ENCODE results near the gene HSPG2. TPM values are rescaled to one million over a fixed set of nuclear protein-coding genes. Genes with fewer than 3 reads are reported as not detected.
"Not testable (repeated sequence)": the region's sequence is repeated elsewhere in the genome, so short reads cannot be mapped to it uniquely, and the experiment has no call there.

Gene HSPG2
- total RNA-seq, 1 experiment from 2014 or later = 14.7 TPM

DNA sequence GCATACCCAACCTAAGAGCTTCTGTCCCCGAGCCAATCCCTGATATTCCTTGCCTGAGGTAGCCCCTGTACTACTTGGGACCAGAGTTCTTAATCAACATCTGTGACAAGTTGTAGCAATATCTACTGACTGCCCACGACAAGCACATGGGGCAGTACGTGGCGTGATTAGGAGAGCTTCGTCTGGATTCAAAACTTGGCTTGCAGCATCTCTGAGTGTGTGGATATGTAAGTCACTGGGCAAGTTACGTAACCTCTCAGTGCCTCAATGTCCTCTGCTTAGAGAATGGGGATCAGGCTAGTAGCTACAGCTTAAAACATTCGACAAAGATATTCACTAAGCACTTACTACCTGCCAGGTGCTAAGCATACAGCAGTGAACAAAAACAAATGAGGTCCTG lies 5.0 kb downstream of the HSPG2 start:
- DNase-seq (ENCODE audit: low read depth) = no peak

DNA sequence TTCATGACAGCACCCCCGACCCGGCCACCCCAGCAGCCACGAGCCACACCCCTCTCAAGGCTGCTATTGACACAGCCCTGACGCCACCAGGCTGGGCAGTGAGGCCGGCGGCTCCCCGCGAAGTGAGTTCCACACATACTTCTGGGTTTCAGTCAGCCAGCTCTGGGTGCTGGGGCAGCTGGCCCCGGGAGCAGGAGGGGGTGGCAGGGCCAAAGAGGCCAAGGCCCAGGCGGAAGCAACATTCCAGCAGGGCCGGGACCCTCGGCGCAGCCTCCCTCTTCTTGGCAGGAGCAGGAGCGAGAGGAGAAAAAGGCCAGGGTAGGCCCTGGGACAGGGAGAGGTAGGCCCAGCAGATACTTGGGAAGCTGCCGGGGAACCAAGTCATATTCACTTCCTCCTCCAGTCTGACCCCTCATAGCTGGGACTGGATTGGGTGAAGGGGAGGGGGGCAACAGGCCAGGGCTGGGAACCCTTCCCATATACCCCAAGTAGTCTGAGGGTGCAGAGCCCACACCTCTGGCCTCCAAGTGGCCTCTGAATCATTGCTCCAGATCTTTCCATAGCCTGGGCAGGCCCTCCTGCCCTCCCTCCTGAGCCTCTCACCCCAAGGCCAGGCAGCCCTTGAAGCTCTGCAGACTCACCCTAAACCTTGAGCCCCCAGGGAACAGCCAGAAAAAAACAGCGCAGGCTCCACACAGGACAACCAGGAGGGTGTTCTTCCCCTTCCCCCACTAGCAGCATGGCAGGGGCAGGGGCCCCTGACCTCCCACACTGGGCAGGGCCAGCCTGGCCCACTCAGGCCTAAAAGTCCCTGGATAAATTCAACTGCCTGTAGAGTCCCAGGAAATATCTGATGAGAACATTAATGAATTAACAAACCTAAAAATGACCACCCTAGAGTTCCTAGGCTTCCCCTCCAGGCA lies 5.7 kb downstream of the HSPG2 start:
- DNase-seq (ENCODE audit: low read depth) = peak; percentile 86

DNA sequence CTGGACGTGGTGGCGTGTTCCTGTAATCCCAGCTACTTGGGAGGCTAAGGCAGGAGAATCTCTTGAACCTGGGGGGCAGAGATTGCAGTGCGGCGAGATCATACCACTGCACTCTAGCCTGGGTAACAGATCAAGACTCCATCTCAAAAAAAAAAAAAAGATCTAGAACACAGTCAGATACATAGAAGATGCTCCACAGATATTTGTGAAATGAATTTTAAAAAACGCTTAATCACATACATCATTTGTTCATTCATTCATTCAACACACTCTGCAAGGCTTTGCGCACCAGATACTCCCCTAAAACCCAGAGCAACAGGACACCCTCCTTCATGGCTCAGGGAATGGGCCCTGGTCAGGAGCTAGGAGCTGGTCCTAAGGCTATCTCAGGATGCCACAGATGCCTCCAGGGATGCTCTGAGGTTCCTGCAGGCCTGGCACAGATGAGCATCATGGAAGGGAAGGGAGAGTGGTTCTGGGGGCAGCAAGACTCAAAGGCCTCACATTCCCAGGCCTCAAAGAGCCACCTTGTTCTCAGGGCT lies 6.4 kb downstream of the HSPG2 start:
- DNase-seq (ENCODE audit: low read depth) = no peak

DNA sequence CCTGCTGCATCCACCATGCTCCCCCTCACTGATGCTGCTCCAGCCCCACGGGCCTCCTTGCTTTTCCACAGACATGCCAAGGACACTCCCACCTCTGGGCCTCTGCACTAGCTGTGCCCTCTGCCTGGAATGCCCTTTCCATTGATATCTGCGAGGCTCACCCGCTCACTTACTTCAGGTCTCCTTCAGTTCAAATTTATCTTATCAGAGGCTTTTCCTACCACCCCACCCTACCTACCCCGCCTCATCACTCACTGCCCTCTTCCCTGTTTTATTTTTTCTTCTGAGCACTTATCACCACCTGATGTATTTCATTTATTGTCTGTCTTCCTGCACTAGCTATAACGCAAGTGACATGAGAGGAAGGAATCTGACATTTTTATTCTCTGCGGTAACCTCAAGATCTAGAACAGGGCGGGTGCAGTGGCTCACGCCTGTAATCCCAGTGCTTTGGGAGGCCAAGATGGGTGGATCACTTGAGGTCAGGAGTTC lies 7.0 kb downstream of the HSPG2 start:
- no peak for DNase-seq (ENCODE audit: low read depth)

DNA sequence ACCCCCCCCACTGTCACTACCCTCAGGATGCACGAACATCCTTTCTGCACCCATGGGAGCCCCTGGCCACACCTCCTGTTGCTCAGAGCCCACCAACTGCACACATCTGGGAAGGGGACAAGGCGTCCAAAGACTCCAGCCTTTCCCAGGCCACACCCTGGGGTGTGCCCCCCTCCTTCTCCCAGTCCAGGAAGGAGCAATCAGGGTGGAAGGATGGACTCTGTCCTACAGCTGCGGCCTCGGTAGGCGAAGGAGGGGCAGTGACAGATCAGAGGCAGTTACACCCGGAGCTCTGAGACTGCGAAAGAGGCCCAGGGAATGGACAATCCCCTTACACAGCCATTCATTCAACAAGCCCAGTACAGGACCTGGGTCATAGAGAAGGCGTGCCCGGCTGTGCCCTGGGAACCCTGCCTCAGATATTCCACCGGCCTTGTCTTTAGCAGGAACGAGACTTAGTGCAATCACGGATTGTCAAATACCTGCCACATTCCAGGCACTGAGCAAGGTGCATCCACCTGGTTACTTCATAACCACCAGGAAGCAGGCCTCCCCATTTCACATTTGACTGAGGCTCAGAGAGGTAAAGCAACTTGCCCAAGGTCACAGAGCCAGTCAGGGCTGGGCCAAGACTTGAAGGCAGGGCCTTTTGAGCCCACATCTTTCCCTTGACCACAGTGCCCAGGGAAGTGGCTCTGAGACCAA lies 9.4 kb downstream of the HSPG2 start:
- DNase-seq (ENCODE audit: low read depth) = no peak

DNA sequence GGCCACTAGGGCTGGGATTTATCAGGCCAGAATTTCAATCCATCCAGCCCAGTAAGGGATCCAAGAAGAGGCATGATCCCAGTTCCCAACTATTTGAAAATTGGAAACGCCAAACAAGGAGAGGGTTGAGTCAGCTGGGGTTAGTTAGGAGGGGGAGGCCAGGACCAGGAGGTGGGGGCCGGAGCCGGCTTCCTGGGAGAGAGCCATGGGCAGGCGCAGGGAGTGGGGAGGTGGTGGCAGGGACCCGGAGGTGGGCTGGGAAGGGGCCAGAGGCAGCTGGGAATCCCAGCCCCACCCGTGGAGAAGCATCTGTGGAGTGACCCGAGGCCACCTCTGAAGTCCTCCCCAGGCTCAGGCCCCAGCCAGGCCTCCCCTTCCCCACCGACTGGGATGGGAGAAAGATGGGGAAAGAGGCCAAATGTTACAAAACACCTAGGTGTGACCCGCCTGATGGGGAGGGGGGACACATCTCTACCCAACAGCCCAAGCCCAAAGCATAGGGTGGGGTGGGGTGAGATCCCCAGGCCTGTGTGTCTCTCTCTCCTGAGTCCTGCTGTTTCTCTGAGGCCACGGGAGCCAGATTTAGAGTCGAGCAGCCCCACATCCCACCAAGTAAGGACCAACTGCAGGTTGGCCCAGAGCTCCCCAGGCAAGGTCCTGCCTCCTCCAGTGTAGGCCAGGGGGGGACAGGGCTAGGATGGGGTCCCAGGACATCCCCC lies 10.1 kb downstream of the HSPG2 start:
- DNase-seq (ENCODE audit: low read depth) = no peak

DNA sequence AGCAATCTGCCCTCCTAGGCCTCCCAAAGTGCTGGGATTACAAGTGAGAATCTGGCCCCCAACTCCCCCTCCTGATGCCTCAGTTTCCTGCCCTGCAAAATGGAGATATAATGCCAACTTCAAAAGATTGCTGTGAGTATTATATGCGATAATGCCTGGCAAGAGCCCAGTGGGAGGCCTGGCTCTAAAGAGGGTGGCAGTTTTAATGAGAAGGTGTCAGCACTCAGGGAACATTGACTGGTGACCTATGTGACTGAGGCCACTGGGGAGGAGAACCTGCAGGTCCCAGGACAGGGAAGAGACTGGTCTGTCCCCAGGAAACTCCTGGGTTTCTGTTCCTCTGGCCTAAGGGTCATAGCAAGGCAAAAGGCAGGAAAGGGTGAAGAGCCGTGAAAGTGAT lies 11.0 kb downstream of the HSPG2 start:
- DNase-seq (ENCODE audit: low read depth) = no peak

DNA sequence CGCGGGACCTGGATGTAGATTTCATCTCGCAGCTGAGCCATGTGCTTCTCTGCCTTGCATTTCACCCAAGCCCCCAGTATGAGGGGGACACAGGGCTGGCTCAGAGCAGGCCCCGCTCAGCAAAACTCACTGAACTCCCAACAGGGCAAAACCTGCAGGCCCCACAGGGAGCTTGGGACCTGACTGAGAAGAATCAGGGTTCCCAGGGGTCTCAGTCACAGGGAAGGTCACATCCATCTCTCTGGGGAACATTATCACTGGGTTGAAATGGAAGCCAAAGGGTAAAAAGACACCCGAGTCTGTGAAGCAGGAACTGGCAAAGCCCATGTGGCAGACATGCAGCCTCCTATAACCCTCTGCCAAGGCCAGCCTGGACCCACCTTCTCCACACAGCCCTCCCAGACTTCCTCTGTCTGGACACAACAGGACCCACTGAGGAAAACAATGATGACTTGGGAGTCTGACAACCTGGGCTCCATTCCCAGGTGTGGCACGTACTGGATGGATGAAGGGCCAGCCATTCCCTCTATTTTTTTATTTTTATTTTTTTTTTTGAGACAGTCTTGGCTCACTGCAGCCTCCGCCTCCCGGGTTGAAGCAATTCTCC lies 11.7 kb downstream of the HSPG2 start:
- no peak for DNase-seq (ENCODE audit: low read depth)

DNA sequence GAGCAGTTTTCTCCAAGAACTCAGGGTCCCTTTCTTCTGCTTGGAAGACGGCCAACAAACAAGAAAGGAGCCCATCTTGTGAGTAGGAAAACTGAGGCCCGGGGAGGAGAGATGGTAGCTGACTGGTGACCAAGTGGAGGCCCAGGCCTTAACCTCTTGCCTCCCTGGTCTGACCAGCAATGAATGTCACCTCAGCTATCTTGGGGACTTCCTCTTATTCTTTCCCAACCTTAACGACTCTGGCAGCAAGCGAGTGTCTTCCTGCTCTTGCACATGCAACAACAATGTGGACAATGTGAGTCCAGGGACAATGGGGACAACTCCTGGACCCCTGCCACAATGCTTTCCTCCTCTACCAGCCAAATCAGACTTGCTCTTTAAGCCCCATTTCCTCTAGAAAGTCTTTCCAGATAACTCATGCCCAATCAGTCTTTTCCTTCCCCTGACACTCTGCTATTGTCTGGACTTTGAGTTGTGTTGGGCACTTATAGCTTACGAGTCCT lies 12.6 kb downstream of the HSPG2 start:
- DNase-seq (ENCODE audit: low read depth) = no peak

DNA sequence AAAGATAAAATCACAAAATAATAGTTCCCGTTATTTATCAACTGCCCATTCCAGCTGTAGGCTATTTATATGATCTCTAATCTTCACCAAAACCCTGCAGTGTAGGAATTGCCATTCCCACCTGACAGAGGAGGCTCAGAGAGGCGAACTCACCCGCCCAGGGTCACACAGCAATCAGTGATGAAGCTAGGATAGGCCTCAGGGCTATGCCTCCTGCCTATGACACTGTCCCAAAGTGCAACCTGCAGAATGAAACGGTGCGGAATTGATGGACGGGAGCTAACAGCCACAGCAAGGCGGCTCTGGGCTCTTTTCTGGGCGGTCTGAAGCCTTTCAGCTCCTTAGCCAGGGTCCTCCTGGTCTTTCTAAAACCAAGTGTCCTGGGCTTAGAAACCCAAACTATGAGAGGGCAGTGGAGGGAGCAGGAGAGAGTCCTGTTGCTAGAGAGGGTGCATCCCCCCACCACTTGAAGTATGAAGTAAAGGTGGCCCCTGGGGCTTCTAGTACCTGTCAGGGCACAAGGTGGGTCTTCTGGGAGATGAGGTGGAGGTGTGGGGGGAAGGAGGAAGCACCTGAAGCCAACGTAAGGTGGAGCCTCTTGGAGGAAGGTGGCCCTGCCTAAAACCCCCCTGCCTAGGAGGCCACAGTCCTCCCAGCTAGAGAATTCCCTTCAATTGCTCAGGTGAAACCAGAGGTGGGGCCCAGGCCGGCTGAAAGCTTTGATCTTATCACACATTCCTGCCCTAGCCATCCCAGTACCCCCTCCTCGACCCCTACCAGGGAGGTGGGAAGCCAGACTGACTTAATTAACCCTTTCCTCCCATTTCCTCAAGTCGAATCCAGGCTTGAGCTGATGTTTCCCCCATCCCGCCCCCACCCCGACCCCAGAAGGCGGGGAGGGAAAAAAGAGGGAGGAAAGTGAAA lies 14.8 kb downstream of the HSPG2 start:
- DNase-seq (ENCODE audit: low read depth) = no peak

DNA sequence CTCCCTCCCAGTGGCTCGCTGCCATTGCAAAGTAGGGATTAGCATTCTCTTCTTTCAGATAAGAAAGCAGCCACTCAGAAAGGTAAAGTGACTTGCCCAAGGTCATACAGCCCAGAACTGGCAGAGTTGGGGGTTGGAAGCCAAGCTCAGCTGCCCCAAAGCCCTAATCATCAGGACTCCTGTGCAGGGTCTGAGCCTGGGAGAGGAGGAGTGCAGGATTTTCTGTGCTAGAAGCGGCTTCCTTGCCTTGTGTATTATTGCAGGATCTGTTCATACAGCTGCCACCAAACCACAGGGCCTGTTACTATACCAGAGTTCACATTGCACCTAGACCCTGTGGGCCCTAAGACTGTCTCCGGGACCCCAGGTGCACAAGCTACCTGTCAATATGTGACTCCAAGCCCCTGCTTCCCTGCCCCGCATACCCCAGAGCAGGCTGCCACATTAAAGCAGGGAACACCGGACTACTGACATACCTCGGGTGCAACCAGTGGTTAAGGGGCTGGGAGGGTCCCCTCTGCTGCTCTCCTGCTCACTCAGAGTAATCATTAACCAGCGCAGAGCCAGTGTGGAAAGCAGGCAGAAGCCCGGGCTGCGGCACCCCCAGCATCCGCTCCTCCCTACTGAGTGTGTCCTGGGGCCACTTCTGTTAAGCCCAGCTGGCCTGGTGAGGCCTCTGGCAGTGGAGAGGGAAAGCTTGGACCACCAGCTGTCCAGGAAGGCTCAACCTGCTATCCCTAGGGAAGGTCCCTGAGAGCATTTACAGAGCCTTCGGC lies 15.8 kb downstream of the HSPG2 start:
- no peak for DNase-seq (ENCODE audit: low read depth)

DNA sequence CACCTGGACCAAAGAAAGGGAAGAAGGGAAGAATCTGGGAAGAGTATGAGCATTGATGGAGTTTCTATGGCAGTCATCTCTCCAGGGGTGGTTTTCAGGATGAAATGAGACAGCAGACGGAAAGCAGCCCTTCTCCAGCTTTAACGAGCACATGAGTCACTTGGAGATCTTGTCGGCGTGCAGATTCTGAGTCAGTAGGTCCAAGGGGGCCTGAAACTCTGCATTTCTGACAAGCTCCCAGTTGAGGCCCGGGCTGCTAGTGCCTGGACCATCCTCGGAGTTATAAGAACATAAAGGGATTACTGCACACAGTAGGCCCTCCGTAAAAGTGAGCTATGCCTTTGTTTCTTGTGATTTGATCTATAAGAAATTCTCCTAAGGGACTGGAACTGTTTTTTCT lies 17.6 kb downstream of the HSPG2 start:
- DNase-seq (ENCODE audit: low read depth) = peak; percentile 80

DNA sequence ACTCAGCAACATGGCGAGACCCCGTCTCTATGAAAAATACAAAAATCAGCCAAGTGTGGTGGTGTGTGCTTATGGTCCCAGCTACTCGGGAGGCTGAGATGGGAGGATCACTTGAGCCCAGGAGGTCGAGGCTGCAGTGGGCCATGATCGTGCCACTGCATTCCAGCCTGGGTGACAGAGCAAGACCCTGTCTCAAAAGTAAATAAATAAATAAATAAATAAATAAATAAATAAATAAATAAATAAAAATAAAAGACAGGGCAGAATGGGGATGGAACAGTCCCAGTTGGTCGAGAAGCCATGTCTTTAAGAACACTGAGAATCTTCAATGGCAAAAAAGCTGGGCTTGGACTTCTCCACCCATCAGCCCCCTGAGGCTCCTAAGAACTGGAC lies 19.9 kb downstream of the HSPG2 start:
- not testable (repeated sequence) for DNase-seq (ENCODE audit: low read depth)

DNA sequence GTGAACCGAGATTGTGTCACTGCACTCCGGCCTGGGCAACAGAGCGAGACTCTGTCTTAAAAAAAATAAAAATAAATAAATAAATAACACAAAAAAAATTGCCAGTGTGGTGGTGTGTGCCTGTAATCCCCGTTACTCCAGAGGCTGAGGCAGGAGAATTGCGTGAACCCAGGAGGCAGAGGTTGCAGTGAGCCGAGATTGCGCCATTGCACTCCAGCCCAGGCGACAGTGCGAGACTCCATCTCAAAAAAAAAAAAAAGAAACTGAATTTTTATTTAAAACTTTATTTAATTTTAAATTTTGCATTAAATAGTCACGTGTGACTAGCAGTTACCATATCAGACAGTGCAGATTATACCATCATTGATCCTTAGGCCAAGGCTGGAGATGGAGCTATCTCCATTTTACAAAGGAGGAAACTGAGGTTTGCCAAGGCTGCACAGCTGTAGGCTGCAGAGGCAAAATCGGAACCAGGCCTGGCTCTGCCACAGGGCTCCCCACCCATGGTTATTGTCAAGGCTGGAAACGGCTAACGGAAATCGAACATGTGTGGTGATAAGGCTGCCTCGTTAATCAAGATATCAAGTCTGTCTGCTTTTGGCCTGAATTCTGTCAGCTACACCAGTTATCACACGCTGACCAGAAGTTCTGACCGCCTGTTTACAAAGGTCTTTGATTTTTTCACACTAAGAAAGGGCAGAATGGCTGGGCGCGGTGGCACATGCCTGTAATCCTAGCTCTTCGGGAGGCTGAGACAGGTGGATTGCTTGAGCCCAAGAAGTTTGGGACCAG lies 20.5 kb downstream of the HSPG2 start:
- no peak for DNase-seq (ENCODE audit: low read depth)

DNA sequence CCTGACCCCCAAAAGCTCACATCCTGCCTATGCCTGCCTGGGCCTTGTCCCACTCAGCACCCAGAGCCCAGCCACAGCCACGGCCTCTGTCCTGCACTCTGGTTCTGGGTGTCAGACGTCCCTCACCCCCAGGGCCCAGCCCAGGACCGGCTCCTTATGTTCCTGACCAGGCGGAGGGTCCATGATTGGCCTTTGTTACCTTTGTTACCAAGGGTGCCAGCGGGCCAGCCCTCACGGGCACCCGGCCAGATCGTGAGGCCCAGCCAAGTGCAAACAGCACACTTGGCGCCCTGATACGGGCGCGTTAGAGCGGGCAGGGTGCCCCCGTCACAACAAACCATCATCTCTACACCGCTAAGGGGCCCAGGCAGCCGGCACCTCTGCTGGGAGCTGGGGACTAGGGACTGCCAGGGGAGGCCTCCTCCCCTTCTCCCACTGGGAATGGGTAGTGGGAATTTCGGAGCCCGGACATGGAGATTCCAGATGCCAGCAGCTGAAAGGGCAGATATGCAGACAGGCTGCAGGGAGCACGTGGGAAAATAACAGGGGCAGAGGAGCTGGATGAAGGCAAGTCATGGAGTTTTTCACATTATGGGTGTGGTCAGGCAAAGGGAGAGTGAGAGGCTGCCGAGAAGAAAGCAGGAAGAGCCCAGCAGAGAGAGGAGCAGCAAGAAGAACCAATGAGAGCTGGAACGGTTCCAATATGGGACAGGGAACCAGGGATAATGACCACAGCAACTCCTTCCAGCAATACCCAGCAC lies 22.1 kb downstream of the HSPG2 start:
- DNase-seq (ENCODE audit: low read depth) = no peak

DNA sequence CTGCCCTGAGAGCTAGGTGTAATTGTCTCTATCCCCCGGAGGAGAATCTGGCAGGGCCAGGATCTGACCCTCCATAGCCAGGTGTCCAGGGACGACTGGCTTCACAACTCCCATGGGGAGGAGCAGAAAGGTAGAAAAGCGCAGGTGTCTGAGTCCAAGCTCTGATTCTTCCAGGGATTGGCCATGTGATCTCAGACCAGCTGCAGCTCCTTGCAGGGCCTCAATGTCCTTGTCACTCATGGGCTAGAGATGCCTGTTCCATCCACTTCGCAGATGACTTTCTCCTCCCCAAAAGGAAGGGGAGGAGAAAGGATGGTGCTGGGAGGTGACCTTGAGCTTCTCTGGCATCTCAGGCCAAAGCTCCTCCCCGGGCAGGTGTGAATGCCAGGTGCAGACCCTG lies 22.7 kb downstream of the HSPG2 start:
- DNase-seq (ENCODE audit: low read depth) = no peak

DNA sequence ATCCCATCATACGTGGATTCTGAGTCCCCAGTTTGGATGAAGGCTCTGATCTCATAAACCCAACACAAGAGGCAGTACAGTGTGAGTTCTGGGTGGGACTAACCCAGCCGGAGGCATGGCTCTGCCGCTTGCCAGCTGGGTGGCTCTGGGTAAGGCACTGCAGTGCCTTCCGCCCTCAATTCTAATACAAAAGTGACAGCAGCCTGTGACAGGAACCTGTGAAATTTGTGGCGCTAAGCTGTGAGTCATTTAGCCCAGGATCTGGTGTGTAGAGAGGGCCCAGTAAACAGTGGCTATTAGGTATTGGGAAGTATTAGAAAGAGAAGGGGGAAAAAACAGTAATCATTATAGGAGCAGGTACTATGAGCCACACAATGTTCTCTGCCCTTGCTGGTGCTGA lies 23.3 kb downstream of the HSPG2 start:
- DNase-seq (ENCODE audit: low read depth) = no peak

DNA sequence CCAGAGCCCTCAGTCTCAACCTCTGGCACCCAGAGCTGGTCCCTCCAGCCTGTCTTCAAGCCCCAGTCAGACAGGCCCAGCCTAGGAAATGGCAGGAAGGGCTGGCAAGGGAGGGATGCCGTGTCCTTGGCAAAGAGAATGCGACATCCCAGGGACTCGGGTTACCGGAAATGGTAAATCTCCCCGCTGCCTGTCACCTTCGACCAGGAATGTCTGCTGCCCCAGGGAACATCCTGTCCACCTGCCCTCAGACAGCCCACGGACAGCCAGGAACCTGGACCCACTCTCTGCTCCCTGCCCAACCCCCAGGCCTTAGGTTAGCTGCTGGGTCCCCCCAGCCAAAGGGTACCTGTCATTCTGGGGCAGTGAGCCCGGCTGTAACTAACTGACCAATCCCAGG lies 23.9 kb downstream of the HSPG2 start:
- no peak for DNase-seq (ENCODE audit: low read depth)

Measured in Daoy (cell line).